ENCODE measurements around the gene RAD21L1. TPM values are rescaled to one million over a fixed set of nuclear protein-coding genes. Genes with fewer than 3 reads are reported as not detected.

The RAD21L1 gene
- total and polyA plus RNA-seq, 2 donors (not counting 3 experiments of a cell fraction or from before 2014, with no cell fraction given): 0.06 TPM; not detected in 1

DNA sequence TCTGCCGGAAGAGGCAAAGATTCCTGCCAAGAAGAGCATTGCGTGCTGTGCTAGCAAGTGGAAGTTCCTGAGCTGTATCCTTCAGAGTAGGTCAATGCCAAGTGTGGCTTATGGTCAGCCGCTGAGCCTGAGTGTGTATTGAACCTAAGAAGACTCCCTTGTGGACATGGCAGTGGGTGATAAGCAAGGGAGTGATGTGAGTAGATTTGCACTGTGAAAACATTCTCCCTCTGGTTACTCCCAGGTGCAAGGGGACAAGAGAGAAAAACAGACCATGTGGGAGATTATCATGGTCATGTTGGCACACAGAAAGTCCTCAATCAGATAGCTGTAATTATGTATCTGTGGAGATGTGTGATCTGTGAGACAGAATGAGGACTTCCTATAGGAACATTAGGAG lies 35.0 kb upstream of the RAD21L1 start:
- Histone ChIP-seq H3K27me3 (ENCODE audit: control insufficient read depth in 2 of 2, insufficient read depth in 2 of 2, low read length in 2 of 2) (peaks cover 4 to 22% of the 10 kb centered on the region in 2 experiments), H3K9me3 (replicated peaks; ENCODE audit: control insufficient read depth, insufficient read depth, low read length) (no peaks in the 10 kb centered on the region), H3K9me1 (replicated peaks; ENCODE audit: control insufficient read depth, extremely low read depth, insufficient read depth, low read length) (no peaks in the 10 kb centered on the region), H2AFZ (ENCODE audit: low read depth, low read length) (no peak overlapping the region), H3K4me1 (ENCODE audit: control insufficient read depth, extremely low read depth, insufficient read depth, low read length) (no peaks in the 10 kb centered on the region), H4K20me1 (replicated peaks; ENCODE audit: control insufficient read depth, extremely low read depth, insufficient read depth, low read length) (no peaks in the 10 kb centered on the region), H3K4me3 (replicated peaks in 1 of 3; ENCODE audit: insufficient read depth in 1 of 3, low read depth in 1 of 3, low read length in 3 of 3) (no peak overlapping the region), H3K27ac (ENCODE audit: insufficient read depth, low read depth, low read length) (no peak overlapping the region), H3K4me2 (ENCODE audit: insufficient read depth, low read length) (no peak overlapping the region), H3K36me3 (ENCODE audit: control insufficient read depth in 2 of 2, extremely low read depth in 1 of 2, insufficient read depth in 2 of 2, low read length in 2 of 2) (no peaks in the 10 kb centered on the region), H3K79me2 (ENCODE audit: control insufficient read depth, insufficient read depth, low read length) (no peaks in the 10 kb centered on the region), H3K9ac (replicated peaks; ENCODE audit: extremely low read depth, insufficient read depth, low read length) (no peak overlapping the region)
- DNase-seq (ENCODE audit: low read depth, low spot score): no peak
- no peak for TF ChIP-seq FOS (IDR thresholded peaks at IDR 0.05; ENCODE audit: borderline replicate concordance, insufficient read depth, low read length)
- TF ChIP-seq, protein P1, sequence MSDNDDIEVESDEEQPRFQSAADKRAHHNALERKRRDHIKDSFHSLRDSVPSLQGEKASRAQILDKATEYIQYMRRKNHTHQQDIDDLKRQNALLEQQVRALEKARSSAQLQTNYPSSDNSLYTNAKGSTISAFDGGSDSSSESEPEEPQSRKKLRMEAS (IDR thresholded peaks at IDR 0.05; ENCODE audit: insufficient read depth, insufficient read length): no peak
- no peak for TF ChIP-seq GATA2 (IDR thresholded peaks at IDR 0.05; ENCODE audit: insufficient read depth, insufficient read length, low read depth, low read length)
- TF ChIP-seq MYC (IDR thresholded peaks at IDR 0.05; ENCODE audit: low read depth, low read length): no peak
- TF ChIP-seq POLR2AphosphoS5 (IDR thresholded peaks at IDR 0.05; ENCODE audit: insufficient read depth, low read depth, low read length): no peak
- TF ChIP-seq EZH2 (IDR thresholded peaks at IDR 0.05; ENCODE audit: borderline replicate concordance, low read depth, low read length, severe bottlenecking): no peak
- no peak for TF ChIP-seq JUN (IDR thresholded peaks at IDR 0.05; ENCODE audit: borderline replicate concordance, insufficient read depth, insufficient read length, low read depth)
- TF ChIP-seq POLR2A (IDR thresholded peaks at IDR 0.05; ENCODE audit: low read depth, low read length): no peak
- TF ChIP-seq, protein P2, sequence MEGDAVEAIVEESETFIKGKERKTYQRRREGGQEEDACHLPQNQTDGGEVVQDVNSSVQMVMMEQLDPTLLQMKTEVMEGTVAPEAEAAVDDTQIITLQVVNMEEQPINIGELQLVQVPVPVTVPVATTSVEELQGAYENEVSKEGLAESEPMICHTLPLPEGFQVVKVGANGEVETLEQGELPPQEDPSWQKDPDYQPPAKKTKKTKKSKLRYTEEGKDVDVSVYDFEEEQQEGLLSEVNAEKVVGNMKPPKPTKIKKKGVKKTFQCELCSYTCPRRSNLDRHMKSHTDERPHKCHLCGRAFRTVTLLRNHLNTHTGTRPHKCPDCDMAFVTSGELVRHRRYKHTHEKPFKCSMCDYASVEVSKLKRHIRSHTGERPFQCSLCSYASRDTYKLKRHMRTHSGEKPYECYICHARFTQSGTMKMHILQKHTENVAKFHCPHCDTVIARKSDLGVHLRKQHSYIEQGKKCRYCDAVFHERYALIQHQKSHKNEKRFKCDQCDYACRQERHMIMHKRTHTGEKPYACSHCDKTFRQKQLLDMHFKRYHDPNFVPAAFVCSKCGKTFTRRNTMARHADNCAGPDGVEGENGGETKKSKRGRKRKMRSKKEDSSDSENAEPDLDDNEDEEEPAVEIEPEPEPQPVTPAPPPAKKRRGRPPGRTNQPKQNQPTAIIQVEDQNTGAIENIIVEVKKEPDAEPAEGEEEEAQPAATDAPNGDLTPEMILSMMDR (IDR thresholded peaks at IDR 0.05; ENCODE audit: extremely low read depth in 1 of 2, insufficient read depth in 1 of 2, low read depth in 1 of 2, low read length in 2 of 2): no peak
- FAIRE-seq: no peak
- intact Hi-C loops (cut with micrococcal nuclease) (no loop called here), dilution Hi-C loops (cut with MboI; ENCODE audit: extremely low pct_ligation_motif_present, low sequenced_read_pairs) (no loop called here)
- ChIA-PET POLR2A (no interaction called here), CTCF (interaction anchor here (2.1 kb wide), 1 partner anchor 22 kb away, joined by 6 read pairs; no protein-coding TSS in a partner anchor)
- no TSS peak for BruUV-seq (replicated peaks)
